Left ventricle myocardium superior (tissue), 1 donor: ENCODE measurements around the gene SGTA. TPM values are rescaled to one million over a fixed set of nuclear protein-coding genes. Genes with fewer than 3 reads are reported as not detected.
"Not testable (repeated sequence)": the region's sequence is repeated elsewhere in the genome, so short reads cannot be mapped to it uniquely, and the experiment has no call there.

Experiments
- ATAC-seq: fragments of 200-7000 bp; cut with Tn5 transposase; one replicate; pipeline ENCODE4 v1.9.1; 2020; ENCODE audit warnings: mild to moderate bottlenecking, moderate library complexity
- DNase-seq: peaks from one replicate; pipeline ENCODE4 v3.0.0-alpha.2; 2020
- intact Hi-C: fragments of 100-400 bp; cut with micrococcal nuclease; formaldehyde crosslinking; loops from one replicate; pipeline ENCODE4 v1.11.0; 2022
- total RNA-seq: library from RNA; stranded (reverse); fragmentation: NEBNext Ultra II Directional; extraction: Animal tissue kit (Norgen Biotek cat#: 25700); gene quantifications from one replicate; pipeline ENCODE4 v1.2.1, GENCODE V29; 2021
- donor health status: DM: no; HTN: yes; CAD: no; lungs with severe emphysema.

Gene SGTA
- total RNA-seq, 1 donor from 2014 or later, result 68.7 TPM

GRCh38 chr19:2796659-2797266 is 13.7 kb upstream of the SGTA start:
- DNase-seq (peak; percentile 76), ATAC-seq (peak; percentile 46)
- intact Hi-C loops, result no loop called here

- no peak for DNase-seq
- intact Hi-C loops, result no loop called here
- ATAC-seq, result no peak
Measured at GRCh38 chr19:2795827-2796658, 13.0 kb upstream of the SGTA start.

- DNase-seq (no peak), ATAC-seq (no peak)
- intact Hi-C loops, result no loop called here
Measured at GRCh38 chr19:2793577-2793976, 10.5 kb upstream of the SGTA start.

- intact Hi-C loops, result no loop called here
- ATAC-seq (no peak), DNase-seq (no peak)
Measured at GRCh38 chr19:2793126-2793525, 10.1 kb upstream of the SGTA start.

GRCh38 chr19:2792666-2793065 is 9.6 kb upstream of the SGTA start:
- DNase-seq, intact Hi-C loops, ATAC-seq: not testable (repeated sequence)

GRCh38 chr19:2791876-2792275 is 8.8 kb upstream of the SGTA start:
- peak; percentile 55 for DNase-seq
- peak; percentile 44 for ATAC-seq
- intact Hi-C loops, result no loop called here

GRCh38 chr19:2791440-2791839 is 8.4 kb upstream of the SGTA start:
- intact Hi-C loops, result no loop called here
- DNase-seq, result no peak
- no peak for ATAC-seq

GRCh38 chr19:2790557-2791271 is 7.6 kb upstream of the SGTA start:
- intact Hi-C loops, result no loop called here
- no peak for DNase-seq
- no peak for ATAC-seq

GRCh38 chr19:2790194-2790556 is 7.1 kb upstream of the SGTA start:
- intact Hi-C loops, result no loop called here
- ATAC-seq, result no peak
- DNase-seq, result no peak

GRCh38 chr19:2788237-2788636 is 5.2 kb upstream of the SGTA start:
- DNase-seq (no peak), ATAC-seq (no peak)
- intact Hi-C loops, result no loop called here

GRCh38 chr19:2787115-2787514 is 4.0 kb upstream of the SGTA start:
- no peak for DNase-seq
- no peak for ATAC-seq
- intact Hi-C loops, result no loop called here

GRCh38 chr19:2785244-2785997 is 2.3 kb upstream of the SGTA start, which contains the start of gene THOP1:
THOP1 (plus strand) TSS chr19:2785503; CDS start chr19:2785663, 160 bp downstream.
- DNase-seq (peak; percentile 99), ATAC-seq (peak; percentile 89)
- intact Hi-C loops, result no loop called here

GRCh38 chr19:2783781-2784145 is 690 bp upstream of the SGTA start:
- intact Hi-C loops, result no loop called here
- no peak for ATAC-seq
- DNase-seq, result no peak

GRCh38 chr19:2782329-2782935 is 641 bp downstream of the SGTA start:
- ATAC-seq (no peak), DNase-seq (no peak)
- intact Hi-C loops, result no loop called here

GRCh38 chr19:2780284-2780683 is 2.8 kb downstream of the SGTA start:
- no peak for DNase-seq
- no peak for ATAC-seq
- intact Hi-C loops, result no loop called here

GRCh38 chr19:2779121-2779740 is 3.8 kb downstream of the SGTA start:
- DNase-seq (no peak), ATAC-seq (no peak)
- intact Hi-C loops, result no loop called here

- intact Hi-C loops, result no loop called here
- ATAC-seq (no peak), DNase-seq (no peak)
Measured at GRCh38 chr19:2777952-2778683, 5.0 kb downstream of the SGTA start.
